GM18868 (cell line): ENCODE data around the gene CPT1B.

ENCODE experiments used
- ATAC-seq: cut with Tn5 transposase; IDR thresholded peaks from one replicate; pipeline ENCODE4 v1.9.1; 2021; ENCODE audit warnings: mild to moderate bottlenecking, moderate library complexity; ENCODE audit not compliant: unreplicated experiment

The CPT1B gene

GRCh38 chr22:50587407-50587806 is 9.2 kb upstream of the CPT1B start:
- ATAC-seq: no peak

GRCh38 chr22:50586416-50586815 is 8.2 kb upstream of the CPT1B start:
- no peak for ATAC-seq

GRCh38 chr22:50585781-50586180 is 7.6 kb upstream of the CPT1B start:
- no peak for ATAC-seq

GRCh38 chr22:50585238-50585637 is 7.0 kb upstream of the CPT1B start:
- no peak for ATAC-seq

- ATAC-seq: no peak
Observed at GRCh38 chr22:50584106-50585096, 6.2 kb upstream of the CPT1B start.

- ATAC-seq: peak; percentile 25
Observed at GRCh38 chr22:50583294-50583861, 5.2 kb upstream of the CPT1B start.

GRCh38 chr22:50582493-50583293 is 4.5 kb upstream of the CPT1B start, which contains the start of gene CHKB:
Gene CHKB, minus strand, starts transcription at chr22:50582849. Its CDS starts 68 bp downstream, at chr22:50582781.
- ATAC-seq: peak; percentile 90

GRCh38 chr22:50581950-50582492 is 3.8 kb upstream of the CPT1B start:
- ATAC-seq: peak; percentile 7

- no peak for ATAC-seq
Observed at GRCh38 chr22:50581031-50581949, 3.1 kb upstream of the CPT1B start.

GRCh38 chr22:50579752-50580151 is 1.5 kb upstream of the CPT1B start:
- no peak for ATAC-seq

GRCh38 chr22:50578776-50579310 is 616 bp upstream of the CPT1B start:
- no peak for ATAC-seq

- no peak for ATAC-seq
Observed at GRCh38 chr22:50577697-50577986, 585 bp downstream of the CPT1B start.

GRCh38 chr22:50576806-50577696 is 1.2 kb downstream of the CPT1B start:
- no peak for ATAC-seq

GRCh38 chr22:50576070-50576469 is 2.2 kb downstream of the CPT1B start:
- no peak for ATAC-seq

- no peak for ATAC-seq
Observed at GRCh38 chr22:50575426-50575941, 2.7 kb downstream of the CPT1B start.

- no peak for ATAC-seq
Observed at GRCh38 chr22:50574383-50574755, 3.9 kb downstream of the CPT1B start.

GRCh38 chr22:50573491-50574382 is 4.5 kb downstream of the CPT1B start:
- ATAC-seq: no peak

- no peak for ATAC-seq
Observed at GRCh38 chr22:50572965-50573364, 5.3 kb downstream of the CPT1B start.
